Retinal pigment epithelial cell (primary cell): Measurements from ENCODE around the gene PSMD3.
"Not testable (repeated sequence)": the region's sequence is repeated elsewhere in the genome, so short reads cannot be mapped to it uniquely, and the experiment has no call there.

Experiments
- DNase-seq: peaks from one replicate; pipeline ENCODE4 v3.0.0-alpha.2; 2010; ENCODE audit warnings: low read depth
- H3K4me3 ChIP-seq: 2 replicates; pipeline ENCODE4 v1.5.1; 2011; ENCODE audit warnings: mild to moderate bottlenecking, low read length, control low read depth, moderate library complexity
- CTCF ChIP-seq: conservative IDR thresholded peaks from 2 replicates; pipeline ENCODE4 v1.5.1; 2011; ENCODE audit warnings: low read depth, low read length, control low read depth, inconsistent platforms

PSMD3 gene

DNA sequence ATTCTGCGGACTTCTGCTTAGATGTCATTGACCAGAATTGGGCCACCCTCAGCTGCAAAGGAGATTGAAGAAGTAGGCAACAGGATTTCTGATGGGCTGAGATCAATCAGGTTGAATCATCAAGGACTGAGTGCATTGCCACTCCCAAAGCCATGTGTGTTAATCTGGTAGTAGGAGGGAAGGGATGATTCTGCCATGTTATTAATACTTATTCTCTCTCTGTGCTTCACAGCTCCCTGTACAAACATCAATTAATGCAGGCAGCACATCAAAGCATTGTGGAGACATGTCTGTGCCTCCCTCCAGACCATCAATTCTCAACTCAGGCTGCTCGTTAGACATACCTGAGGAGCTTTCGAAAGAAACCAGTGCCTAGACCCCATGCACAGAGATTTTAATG is 41.5 kb upstream of the PSMD3 start:
- no peak for DNase-seq
- TF ChIP-seq CTCF: no peak
- no peak overlapping the region for H3K4me3 ChIP-seq

- TF ChIP-seq CTCF: peak; percentile 54
- H3K4me3 ChIP-seq: no peak overlapping the region
- no peak for DNase-seq
Measured at GRCh38 chr17:39939588-39940419, 40.8 kb upstream of the PSMD3 start.

- no peak for DNase-seq
- no peak for TF ChIP-seq CTCF
- no peak overlapping the region for H3K4me3 ChIP-seq
Measured at GRCh38 chr17:39943702-39944392, 36.8 kb upstream of the PSMD3 start.

DNA sequence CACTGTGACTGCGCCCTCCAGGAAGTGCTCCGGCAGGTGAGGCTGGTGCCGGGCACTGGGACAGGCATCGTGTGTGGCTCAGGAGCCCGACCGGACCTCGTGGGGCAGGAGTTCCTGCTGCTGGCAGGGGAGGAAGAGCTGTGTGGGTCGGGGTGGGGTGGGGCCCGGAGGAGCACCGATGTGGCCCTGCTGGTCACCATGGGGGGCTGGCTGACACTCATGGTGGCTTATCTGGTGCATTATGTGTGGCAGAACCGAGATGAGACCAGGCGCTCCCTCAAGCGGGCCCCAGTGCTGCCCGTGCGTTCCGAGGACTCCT is 36.3 kb upstream of the PSMD3 start:
- no peak for TF ChIP-seq CTCF
- DNase-seq: no peak
- no peak overlapping the region for H3K4me3 ChIP-seq

GRCh38 chr17:39946551-39947330 is 33.9 kb upstream of the PSMD3 start:
- no peak for TF ChIP-seq CTCF
- DNase-seq: no peak
- H3K4me3 ChIP-seq: no peak overlapping the region

GRCh38 chr17:39948489-39948828 is 32.1 kb upstream of the PSMD3 start:
- not testable (repeated sequence) for H3K4me3 ChIP-seq, DNase-seq

DNA sequence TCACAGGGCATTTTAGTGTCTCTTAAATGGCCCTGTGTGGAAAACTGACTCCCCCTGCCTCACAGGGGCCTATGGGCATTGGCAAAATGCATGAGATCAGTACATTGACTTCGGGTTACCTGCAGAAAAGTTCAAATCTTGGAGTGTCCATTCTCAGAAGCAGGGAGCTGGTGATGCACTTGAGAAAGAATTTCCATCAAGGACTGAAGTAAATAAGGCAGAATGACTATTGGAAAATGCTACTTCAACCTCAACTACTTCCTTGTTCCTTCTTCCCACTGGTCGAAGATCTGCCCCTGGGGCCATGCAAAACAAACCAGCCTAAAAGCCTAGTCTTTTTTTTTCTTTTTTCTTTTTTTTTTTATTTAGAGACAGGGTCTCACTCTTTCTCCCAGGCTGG is 31.6 kb upstream of the PSMD3 start:
- DNase-seq: no peak
- TF ChIP-seq CTCF: no peak
- no peak overlapping the region for H3K4me3 ChIP-seq
